ENCODE results near the gene KHSRP. TPM values are rescaled to one million over a fixed set of nuclear protein-coding genes. Genes with fewer than 3 reads are reported as not detected.
A peak's percentile ranks its signal among the peaks of the same experiment; 100 is the strongest.

Gene KHSRP
- polyA plus RNA-seq, 4 donors = 283 to 338 (median 293) TPM

GRCh38 chr19:6394831-6395230, 29.8 kb downstream of the KHSRP start:
- DNase-seq (ENCODE audit: low read depth in 4 of 4, low spot score in 3 of 4) = no peak

DNA sequence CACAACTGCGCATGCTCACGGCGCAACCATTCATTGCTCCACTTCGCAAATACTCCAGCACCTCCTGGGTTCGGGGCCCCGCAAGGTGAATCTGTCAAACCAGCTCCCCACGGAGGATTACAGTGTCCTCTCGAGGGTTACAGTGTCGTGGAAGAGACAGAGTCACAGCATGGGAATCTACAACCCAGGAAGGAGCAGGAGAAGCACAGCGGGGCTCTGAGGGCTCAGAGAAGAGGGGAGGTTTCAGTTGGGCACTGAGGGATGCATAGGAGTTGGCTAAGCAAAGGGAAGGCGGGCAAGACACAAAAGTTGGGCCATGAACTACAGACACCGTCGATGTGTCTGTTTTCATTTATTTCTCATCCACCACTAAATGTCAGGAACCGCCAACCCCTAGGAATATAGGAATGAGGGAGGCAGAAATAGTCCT, 30.6 kb downstream of the KHSRP start:
- no peak for DNase-seq (ENCODE audit: low read depth in 4 of 4, low spot score in 3 of 4)

GRCh38 chr19:6393074-6393982, 31.3 kb downstream of the KHSRP start, which contains the start of gene GTF2F1:
GTF2F1 (minus strand) TSS chr19:6393164; CDS start chr19:6392995, 169 bp downstream.
- peak; percentile 95 to 97 (median 96) for DNase-seq (ENCODE audit: low read depth in 4 of 4, low spot score in 3 of 4)

DNA sequence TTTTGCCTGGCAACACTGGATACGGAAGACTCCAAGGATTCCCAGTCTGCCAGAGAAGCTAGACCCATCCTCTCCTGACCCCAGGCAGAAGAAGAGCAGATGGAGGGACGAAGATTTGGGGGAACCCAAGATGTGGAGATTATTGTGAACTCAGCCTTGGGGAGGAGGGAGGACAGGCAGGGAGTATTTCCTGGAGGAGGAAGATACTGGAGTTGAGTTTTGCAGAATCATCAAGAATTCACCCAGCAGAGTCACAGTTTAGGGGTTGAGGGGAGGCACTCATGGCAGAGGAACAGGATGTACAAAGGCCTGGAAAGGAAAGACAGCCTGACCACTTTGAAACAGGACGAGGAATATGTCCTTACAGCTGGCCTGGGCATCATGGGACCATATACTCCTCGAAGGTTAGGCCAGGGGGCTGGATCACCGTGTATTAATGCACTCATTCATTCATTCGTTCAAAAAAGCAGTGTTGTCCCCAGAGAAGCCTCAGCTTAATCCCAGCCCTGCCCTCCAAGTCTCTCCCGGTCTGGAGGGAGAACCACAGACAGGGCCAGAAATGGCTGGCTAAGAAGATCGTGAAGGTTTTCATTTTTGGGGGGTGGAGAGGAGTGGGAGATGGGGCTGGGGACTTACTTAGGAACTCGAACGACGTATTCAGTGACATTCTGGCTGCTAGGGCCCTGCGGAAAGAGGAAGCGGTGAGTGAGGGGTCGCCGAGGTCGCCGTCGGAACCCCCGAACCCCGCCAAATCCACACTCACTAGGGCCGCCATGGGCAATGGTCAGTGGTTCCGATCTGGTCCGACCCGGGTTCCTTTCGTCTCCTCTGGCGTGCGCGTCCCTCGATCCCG, 32.2 kb downstream of the KHSRP start:
- no peak for DNase-seq (ENCODE audit: low read depth in 4 of 4, low spot score in 3 of 4)

DNA sequence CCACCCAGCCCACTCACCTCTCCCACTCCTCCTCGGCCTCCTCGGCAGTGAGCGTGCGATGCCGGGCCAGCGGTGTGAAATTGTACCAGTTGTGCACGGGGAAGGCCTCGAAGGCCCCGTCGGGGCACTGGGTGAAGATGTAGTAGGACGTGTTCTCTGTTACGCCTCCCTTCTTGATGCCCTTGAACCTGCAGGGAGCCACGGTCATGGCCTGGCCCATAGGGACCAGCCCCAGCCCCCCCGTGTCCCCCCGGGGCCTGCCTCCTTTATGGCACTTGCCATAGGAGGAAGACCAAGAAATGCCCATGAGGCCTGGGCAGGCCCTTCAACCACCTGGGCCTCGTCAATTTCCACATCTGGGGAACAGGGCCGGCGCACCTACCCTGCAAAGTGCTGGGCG, 37.2 kb downstream of the KHSRP start:
- DNase-seq (ENCODE audit: low read depth in 4 of 4, low spot score in 3 of 4) = no peak

- no peak for DNase-seq (ENCODE audit: low read depth in 4 of 4, low spot score in 3 of 4)
Measured at GRCh38 chr19:6384381-6384780, 40.2 kb downstream of the KHSRP start.

DNA sequence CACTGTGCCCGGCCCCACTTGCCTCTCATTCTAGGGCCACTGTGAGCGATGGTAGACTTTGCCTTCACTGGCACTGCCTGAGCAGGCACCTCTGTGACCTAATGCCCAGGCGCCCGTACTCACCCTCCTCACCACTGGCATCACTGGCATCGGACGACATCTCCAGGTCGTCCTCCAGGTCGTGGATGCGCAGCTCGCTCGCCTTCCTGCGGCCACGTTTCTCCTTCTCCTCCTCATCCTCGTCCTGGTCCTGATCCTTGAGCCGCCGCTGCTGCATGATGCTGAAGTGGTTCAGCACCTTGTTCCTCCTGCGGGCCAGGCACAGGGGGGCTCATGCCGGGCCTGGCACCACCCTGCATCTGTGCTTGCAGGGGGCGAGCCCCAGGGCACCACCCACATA, 41.4 kb downstream of the KHSRP start:
- DNase-seq (ENCODE audit: low read depth in 4 of 4, low spot score in 3 of 4) = no peak

DNA sequence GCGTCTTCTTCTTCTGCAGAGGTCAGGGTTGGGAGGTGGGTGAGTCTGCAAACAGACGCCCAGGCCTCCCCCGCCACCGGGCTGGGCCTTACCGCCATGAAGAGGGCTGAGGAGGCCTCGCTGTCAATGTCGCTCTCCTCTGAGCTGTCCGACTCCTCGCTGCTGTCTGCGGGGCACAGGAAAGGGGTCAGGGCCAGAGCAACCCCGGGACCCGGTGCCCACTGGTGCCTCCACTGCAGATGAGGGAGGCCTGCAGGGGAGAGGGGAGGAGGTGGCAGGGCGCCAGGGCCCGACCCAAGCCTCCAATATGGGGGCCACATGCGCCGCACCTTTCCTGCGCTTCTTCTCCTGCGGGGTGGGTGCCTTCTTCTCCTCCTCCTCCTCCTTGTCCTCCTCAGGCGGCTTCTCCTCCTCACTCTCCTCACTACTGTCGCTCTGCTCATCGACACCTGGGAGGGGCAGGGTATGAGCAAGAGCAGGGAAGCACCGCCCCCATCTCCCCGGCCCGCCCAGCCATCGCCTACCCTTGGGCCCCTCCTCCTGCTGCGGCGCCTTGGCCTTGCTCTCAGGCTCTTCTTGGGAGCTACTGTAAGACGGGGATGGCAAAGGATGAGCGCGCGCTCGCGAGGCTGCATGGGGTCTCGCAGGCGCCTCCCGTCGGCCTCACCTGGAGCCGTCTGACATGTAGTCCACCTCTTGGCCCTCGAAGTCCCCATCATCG, 43.4 kb downstream of the KHSRP start:
- no peak for DNase-seq (ENCODE audit: low read depth in 4 of 4, low spot score in 3 of 4)

DNA sequence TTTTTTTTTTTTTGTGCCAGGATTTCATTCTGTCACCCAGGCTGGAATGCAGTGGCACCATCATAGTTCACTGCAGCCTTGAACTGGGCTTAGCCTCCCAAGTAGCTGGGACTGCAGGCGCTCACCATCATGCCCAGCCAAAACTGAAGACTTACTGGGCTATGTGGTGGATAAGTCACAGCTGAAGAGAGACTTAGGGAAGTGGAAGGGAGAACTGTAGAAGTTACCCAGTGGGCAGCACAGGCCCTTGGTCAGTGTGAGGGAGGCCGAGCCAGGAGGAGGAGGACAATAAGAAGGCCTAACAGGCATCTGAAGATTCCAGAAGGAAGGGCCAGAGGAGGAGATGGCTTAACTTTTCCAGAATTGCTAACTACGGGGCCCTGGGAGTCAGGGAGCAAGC, 44.9 kb downstream of the KHSRP start:
- no peak for DNase-seq (ENCODE audit: low read depth in 4 of 4, low spot score in 3 of 4)

DNA sequence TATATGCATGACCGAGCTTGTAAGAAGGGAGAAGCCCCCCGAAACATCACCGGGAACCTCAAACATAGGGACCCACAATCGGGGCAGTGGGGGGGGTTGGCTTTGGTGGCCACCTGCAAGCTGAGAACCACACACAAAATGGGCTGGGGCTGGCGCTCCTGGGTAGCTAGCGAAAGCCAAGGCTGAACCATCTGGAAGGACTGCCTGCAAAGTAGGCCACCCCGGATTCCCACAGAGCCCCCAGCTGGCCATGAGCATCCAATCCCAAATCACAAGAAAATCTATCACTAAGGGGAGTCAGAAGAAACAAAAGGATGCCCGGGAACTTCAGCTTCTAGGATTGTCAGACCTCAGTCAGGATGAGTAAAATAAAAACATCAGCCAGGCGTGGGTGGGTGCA, 46.1 kb downstream of the KHSRP start:
- DNase-seq (ENCODE audit: low read depth in 4 of 4, low spot score in 3 of 4) = no peak

DNA sequence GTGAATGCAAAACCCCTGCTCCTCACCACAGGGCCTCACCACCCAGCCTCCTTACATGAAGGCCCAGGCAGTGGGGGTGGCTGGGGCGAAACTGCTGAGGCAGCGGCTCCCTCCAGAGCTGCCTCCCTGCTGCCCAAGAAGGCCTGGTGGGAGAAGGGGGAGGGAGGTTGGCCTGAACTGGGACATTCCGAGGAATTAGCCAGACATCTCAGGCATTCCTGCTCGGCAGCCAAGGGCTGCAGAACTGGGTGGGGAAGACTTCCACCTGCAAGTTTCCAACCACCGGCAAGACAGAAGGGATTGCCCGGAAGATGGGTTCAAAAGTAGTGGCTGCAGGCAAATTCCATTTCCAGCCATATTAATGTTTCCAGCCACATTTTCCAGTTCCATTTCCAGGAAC, 46.6 kb downstream of the KHSRP start:
- no peak for DNase-seq (ENCODE audit: low read depth in 4 of 4, low spot score in 3 of 4)

DNA sequence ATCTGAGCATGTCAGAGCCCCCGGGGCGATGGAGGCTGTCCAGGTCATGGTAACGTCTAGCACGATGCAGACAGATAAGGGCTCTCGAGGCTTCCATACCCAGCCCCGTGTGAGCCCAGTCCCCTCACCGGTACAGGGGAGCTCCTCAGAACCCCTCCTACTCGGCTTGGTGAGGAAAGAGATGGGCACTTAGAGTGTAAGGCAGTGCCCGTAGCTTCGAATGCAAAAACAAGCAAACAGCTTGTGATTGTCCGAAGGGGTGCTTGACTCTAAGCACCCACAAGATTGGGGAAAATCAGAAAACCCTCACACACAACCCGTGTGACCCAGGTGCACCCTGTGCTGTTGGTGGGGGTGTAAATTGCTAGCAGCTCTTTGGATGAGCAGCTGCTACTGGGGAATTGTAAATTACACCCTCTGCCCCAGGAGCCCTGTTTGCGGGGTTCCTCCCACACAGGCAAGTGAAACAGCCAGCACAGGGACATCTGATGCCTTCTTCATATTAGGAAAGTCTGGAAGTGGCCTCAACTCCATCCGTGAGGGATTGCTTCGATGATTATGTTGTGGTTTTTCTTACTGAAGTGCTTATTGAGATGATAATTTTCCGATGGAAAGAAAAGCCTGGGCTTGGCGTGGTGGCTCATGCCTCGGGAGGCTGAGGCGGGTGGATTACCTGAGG, 48.0 kb downstream of the KHSRP start:
- DNase-seq (ENCODE audit: low read depth in 4 of 4, low spot score in 3 of 4) = no peak

GRCh38 chr19:6375411-6376010, 49.1 kb downstream of the KHSRP start, which contains the start of gene PSPN:
PSPN (minus strand) TSS chr19:6375933; CDS start chr19:6375849, 84 bp downstream.
- no peak for DNase-seq (ENCODE audit: low read depth in 4 of 4, low spot score in 3 of 4)

- DNase-seq (ENCODE audit: low read depth in 4 of 4, low spot score in 3 of 4) = no peak
Measured at GRCh38 chr19:6374711-6375410, 49.8 kb downstream of the KHSRP start.

DNA sequence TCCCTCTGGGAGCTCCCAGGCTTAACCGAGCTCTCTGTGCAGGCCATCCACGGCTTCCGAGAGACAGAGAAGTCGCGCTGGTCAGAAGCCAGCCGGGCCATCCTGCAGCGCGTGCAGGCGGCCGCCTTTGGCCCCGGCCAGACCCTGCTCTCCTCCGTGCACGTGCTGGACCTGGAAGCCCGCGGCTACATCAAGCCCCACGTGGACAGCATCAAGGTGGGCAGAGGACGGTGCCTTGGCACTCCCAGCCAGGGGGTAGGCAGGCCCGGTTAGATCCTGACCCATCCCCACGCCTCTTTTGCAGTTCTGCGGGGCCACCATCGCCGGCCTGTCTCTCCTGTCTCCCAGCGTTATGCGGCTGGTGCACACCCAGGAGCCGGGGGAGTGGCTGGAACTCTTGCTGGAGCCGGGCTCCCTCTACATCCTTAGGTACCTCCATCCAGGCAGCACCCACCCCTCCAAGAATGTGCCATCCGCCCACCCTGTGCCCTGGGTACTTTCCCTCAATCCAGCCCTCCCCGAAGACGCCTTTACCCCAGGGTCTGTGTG, 50.4 kb downstream of the KHSRP start:
- no peak for DNase-seq (ENCODE audit: low read depth in 4 of 4, low spot score in 3 of 4)

DNA sequence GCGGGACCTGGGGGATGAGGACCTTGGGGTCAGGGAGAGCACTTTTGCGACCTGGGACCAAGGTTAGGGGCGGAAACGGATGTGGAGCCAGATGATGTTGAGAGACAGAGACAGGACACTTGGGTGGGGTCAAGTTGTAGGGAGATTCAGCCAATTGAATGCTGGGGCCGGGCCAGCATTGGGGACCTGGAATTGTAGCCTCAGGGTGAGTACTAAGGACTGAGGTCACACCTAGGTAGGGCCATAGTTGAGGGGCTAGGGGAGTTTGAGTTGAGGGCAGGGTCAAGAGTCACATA, 50.9 kb downstream of the KHSRP start:
- no peak for DNase-seq (ENCODE audit: low read depth in 4 of 4, low spot score in 3 of 4)

DNA sequence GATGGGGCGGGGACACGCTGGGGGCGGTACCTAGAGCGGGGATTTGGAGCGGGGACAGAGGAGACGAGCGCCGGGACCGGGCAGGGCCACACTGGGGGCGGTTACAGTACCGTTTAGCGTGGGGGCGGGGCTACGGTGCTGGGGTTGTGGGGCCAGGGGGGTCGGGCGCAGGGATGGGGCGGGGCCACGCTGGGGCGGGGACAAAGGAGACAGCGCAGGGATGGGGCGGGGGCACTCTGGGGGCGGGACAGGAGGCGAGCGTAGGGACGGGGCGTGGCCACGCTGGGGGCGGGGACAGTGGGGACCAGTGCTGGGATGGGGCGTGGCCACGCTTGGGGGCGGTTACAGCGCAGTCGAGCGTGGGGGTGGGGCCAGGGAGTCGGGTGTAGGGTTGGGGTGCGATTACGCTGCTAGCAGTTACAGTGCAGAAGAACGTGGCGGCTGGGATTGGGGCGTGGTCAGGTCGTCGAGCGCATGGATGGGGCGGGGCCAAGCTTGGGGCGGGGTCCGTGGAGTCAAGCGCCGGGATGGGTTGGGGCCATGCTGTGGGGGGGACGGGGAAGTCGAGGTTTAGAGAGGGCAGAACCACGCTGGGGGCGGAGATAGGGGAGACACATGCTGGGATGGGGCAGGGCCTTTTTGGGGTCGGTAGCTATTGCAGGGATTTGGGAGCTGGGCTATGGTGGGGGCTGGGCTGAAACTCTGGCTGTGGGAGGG, 51.4 kb downstream of the KHSRP start:
- DNase-seq (ENCODE audit: low read depth in 4 of 4, low spot score in 3 of 4) = peak; percentile 93 to 95 (median 94)

DNA sequence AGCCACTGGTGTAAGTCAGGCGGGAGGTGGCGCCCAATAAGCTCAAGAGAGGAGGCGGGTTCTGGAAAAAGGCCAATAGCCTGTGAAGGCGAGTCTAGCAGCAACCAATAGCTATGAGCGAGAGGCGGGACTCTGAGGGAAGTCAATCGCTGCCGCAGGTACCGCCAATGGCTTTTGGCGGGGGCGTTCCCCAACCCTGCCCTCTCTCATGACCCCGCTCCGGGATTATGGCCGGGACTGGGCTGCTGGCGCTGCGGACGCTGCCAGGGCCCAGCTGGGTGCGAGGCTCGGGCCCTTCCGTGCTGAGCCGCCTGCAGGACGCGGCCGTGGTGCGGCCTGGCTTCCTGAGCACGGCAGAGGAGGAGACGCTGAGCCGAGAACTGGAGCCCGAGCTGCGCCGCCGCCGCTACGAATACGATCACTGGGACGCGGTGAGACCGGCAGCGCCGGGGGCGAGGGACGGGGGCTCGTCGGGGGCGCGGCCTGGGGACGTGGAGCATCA, 52.0 kb downstream of the KHSRP start, which contains the start of gene ALKBH7:
Gene ALKBH7, plus strand, starts transcription at position 201 of the 502 bp plus-strand sequence. Its CDS starts 27 bp downstream, at position 228.
- peak; percentile 99 to 100 (median 100) for DNase-seq (ENCODE audit: low read depth in 4 of 4, low spot score in 3 of 4)

All from right renal pelvis (tissue), 4 donors.